B cell (primary cell): ENCODE data around the gene PRPF40A.

Source experiments
- EZH2 ChIP-seq: IDR thresholded peaks from 2 replicates; pipeline ENCODE4 v1.6.1; 2012; ENCODE audit warnings: borderline replicate concordance, low read depth, mild to moderate bottlenecking, moderate library complexity, low read length; ENCODE audit not compliant: insufficient read depth, poor library complexity, severe bottlenecking
- TF ChIP-seq, protein P1 (sequence below): fragments of 200-600 bp; IDR thresholded peaks from one replicate; pipeline ENCODE4 v1.8.0; 2022; ENCODE audit warnings: antibody characterized with exemption, mild to moderate bottlenecking

DNA sequence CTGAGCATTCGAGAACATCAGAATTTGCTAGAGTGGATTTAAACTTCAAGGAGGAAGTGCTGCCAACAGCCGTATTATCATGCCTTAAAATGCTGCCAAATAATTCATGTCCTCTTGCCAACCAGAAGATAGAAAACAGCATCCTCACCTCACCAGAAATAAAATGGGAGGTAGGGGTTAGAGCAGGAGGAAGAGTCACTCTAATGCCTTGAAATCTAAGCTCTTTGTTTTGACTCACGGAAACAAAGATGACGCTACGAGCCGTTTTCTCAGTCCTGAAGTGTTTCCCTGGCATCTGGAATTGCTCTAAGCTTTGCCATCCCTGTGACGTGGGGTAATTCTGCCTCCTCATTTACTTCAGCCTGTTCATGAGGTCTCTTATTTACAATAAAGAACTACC, 97.1 kb downstream of the PRPF40A start:
- TF ChIP-seq, protein P1, sequence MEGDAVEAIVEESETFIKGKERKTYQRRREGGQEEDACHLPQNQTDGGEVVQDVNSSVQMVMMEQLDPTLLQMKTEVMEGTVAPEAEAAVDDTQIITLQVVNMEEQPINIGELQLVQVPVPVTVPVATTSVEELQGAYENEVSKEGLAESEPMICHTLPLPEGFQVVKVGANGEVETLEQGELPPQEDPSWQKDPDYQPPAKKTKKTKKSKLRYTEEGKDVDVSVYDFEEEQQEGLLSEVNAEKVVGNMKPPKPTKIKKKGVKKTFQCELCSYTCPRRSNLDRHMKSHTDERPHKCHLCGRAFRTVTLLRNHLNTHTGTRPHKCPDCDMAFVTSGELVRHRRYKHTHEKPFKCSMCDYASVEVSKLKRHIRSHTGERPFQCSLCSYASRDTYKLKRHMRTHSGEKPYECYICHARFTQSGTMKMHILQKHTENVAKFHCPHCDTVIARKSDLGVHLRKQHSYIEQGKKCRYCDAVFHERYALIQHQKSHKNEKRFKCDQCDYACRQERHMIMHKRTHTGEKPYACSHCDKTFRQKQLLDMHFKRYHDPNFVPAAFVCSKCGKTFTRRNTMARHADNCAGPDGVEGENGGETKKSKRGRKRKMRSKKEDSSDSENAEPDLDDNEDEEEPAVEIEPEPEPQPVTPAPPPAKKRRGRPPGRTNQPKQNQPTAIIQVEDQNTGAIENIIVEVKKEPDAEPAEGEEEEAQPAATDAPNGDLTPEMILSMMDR = no peak
- no peak for TF ChIP-seq EZH2
